ENCODE data around the gene ITGA11. TPM values are rescaled to one million over a fixed set of nuclear protein-coding genes. Genes with fewer than 3 reads are reported as not detected.

Gene ITGA11
- total RNA-seq, 1 donor from 2014 or later, result 0.28 TPM

- Mint-ChIP-seq H3K27ac (ENCODE audit: unreplicated experiment) (no peak overlapping the region), H3K9me3 (ENCODE audit: unreplicated experiment) (no peaks in the 10 kb centered on the region), H3K36me3 (ENCODE audit: low read depth, unreplicated experiment) (no peaks in the 10 kb centered on the region), H3K4me3 (ENCODE audit: unreplicated experiment) (no peak overlapping the region), H3K27me3 (ENCODE audit: unreplicated experiment) (peaks cover 10% of the 10 kb centered on the region), H3K4me1 (ENCODE audit: unreplicated experiment) (no peaks in the 10 kb centered on the region)
- DNase-seq (ENCODE audit: low spot score), result no peak
- TF ChIP-seq CTCF (IDR thresholded peaks at IDR 0.05; ENCODE audit: unreplicated experiment), result no peak
These were observed 124.6 kb downstream of the ITGA11 start for GRCh38 chr15:68307131-68307928.

- no peak for DNase-seq (ENCODE audit: low spot score)
- no peaks in the 10 kb centered on the region for H3K9me3 Mint-ChIP-seq (ENCODE audit: unreplicated experiment)
- no peak overlapping the region for H3K4me3 Mint-ChIP-seq (ENCODE audit: unreplicated experiment)
- TF ChIP-seq CTCF (IDR thresholded peaks at IDR 0.05; ENCODE audit: unreplicated experiment), result no peak
- no peak overlapping the region for H3K27ac Mint-ChIP-seq (ENCODE audit: unreplicated experiment)
- peaks cover 4% of the 10 kb centered on the region for H3K4me1 Mint-ChIP-seq (ENCODE audit: unreplicated experiment)
- H3K36me3 Mint-ChIP-seq (ENCODE audit: low read depth, unreplicated experiment), result no peaks in the 10 kb centered on the region
- H3K27me3 Mint-ChIP-seq (ENCODE audit: unreplicated experiment), result peaks cover 12% of the 10 kb centered on the region
These were observed 126.5 kb downstream of the ITGA11 start for GRCh38 chr15:68305420-68305871.

GRCh38 chr15:68304589-68305337 lies 127.2 kb downstream of the ITGA11 start:
- peaks cover 4% of the 10 kb centered on the region for H3K4me1 Mint-ChIP-seq (ENCODE audit: unreplicated experiment)
- peak overlapping the region; percentile 44 for H3K27ac Mint-ChIP-seq (ENCODE audit: unreplicated experiment)
- H3K27me3 Mint-ChIP-seq (ENCODE audit: unreplicated experiment), result peaks cover 12% of the 10 kb centered on the region
- H3K9me3 Mint-ChIP-seq (ENCODE audit: unreplicated experiment), result no peaks in the 10 kb centered on the region
- DNase-seq (ENCODE audit: low spot score), result no peak
- no peak overlapping the region for H3K4me3 Mint-ChIP-seq (ENCODE audit: unreplicated experiment)
- TF ChIP-seq CTCF (IDR thresholded peaks at IDR 0.05; ENCODE audit: unreplicated experiment), result no peak
- no peaks in the 10 kb centered on the region for H3K36me3 Mint-ChIP-seq (ENCODE audit: low read depth, unreplicated experiment)

- Mint-ChIP-seq H3K27ac (ENCODE audit: unreplicated experiment) (no peak overlapping the region), H3K9me3 (ENCODE audit: unreplicated experiment) (no peaks in the 10 kb centered on the region), H3K27me3 (ENCODE audit: unreplicated experiment) (peaks cover 12% of the 10 kb centered on the region), H3K36me3 (ENCODE audit: low read depth, unreplicated experiment) (no peaks in the 10 kb centered on the region), H3K4me1 (ENCODE audit: unreplicated experiment) (peaks cover 4% of the 10 kb centered on the region), H3K4me3 (ENCODE audit: unreplicated experiment) (no peak overlapping the region)
- DNase-seq (ENCODE audit: low spot score), result no peak
- no peak for TF ChIP-seq CTCF (IDR thresholded peaks at IDR 0.05; ENCODE audit: unreplicated experiment)
These were observed 128.2 kb downstream of the ITGA11 start for GRCh38 chr15:68303560-68304436.

Data from endothelial cell (in vitro differentiated cells).